Right hindlimb (tissue), 1 donor: ENCODE measurements around the gene HHAT.
"Not testable (repeated sequence)": the region's sequence is repeated elsewhere in the genome, so short reads cannot be mapped to it uniquely, and the experiment has no call there.

Source experiments
- DNase-seq: peaks from one replicate; pipeline ENCODE4 v3.0.0-alpha.2; 2018

The HHAT gene

DNA sequence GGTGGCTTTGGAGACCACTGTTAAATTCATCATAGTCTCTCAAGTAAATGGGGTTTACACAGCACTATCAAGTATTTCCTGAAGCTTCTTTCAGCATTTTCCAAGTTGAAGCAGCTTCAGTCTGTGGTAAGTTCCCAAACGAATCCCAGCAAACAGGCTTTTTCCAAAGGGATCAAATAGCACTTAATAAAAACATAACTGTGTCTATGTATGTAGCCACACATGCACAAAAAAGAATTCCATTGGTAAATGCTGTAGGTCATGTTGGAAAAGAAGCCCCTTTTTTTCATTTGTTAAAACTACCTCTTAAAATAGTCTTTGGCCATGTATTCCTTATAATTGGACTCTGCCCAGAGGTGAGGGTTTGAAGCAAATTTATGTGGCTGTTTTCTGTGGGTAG is 69.8 kb downstream of the HHAT start:
- no peak for DNase-seq

DNA sequence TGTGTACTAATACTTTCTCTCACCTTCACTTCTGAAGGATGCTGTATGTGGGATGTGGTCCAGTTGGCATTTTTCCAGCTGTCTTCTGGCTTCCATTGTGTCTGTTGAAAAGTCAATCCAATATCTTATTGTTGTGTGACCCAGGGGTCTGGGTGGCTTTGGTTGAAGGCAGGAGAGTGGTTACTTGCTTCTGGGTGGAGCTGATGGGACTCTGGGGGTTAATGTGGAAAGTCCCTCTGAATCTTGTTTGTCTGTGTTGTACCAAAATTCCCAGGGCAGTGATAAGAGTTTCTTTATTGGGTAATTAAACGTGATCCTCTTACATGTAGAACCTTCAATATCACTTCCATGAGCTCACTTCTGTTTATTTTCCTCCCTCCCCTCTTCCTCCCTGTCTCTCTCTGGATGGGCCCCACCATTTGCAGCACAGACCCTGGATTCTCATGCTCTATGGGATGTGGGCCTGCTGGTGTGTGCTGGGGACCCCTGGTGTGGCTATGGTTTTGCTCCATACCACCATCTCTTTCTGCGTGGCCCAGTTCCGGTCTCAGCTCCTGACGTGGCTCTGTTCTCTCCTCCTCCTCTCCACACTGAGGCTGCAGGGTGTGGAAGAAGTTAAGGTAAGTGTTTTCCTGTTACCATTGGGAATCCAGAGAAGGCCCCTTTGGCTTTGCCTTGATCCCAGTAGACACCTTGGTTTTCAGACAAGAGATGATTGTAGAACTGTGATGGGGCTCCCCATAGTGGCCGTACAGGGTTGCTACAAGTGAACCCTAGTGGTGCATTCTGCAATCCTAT is 71.5 kb downstream of the HHAT start:
- DNase-seq, result peak; percentile 56

DNA sequence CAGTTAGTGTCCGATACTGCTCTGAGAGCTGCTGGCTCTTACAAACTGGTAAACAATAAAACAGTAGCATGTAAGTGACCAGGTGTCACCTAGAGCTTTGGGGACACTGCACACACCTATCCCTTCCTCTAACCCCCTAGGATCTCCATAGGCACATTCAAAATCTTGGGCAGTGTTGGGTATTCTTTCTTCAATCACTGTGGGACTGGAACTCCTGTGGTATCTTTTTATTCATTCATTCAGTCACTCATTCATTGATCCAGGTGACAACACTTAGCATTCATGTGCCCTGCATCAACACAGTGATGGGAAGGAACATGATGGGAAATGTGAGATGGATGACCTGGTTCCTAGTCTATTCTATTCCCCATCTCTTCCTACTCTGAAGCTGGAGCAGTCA is 73.9 kb downstream of the HHAT start:
- no peak for DNase-seq

DNA sequence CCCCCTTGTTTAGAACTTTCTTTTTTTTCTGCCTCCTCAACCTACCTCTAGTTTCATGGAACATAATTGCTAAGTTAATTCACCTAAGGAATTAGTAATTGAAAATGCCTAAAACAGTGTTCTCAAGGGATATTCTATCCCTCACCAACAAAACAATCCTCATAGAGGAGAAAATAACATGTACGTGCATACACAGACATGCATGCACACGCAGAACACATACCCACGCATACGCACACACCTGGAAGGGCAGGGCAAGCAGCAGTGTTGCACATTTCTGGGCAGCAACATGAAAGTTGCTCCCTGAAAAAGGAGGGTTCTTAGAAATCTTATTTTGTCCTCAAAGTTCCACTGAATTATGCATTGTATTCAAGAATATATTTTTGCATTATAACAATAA is 76.6 kb downstream of the HHAT start:
- DNase-seq, result no peak

DNA sequence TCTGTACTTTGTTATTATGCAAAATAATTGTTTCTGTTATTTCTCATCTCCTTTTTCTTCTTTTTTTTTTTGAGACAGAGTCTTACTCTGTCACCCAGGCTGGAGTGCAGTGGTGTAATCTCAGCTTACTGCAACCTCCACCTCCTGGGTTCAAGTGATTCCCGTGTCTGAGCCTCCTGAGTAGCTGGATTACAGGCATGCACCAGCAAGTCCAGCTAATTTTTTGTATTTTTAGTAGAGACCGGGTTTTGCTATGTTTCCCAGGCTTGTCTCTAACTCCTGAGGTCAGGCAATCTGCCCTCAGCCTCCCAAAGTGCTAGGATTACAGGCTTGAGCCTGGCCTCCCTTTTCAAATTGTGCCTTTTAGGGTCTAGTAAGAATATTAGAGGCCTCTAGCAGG is 77.6 kb downstream of the HHAT start:
- not testable (repeated sequence) for DNase-seq

DNA sequence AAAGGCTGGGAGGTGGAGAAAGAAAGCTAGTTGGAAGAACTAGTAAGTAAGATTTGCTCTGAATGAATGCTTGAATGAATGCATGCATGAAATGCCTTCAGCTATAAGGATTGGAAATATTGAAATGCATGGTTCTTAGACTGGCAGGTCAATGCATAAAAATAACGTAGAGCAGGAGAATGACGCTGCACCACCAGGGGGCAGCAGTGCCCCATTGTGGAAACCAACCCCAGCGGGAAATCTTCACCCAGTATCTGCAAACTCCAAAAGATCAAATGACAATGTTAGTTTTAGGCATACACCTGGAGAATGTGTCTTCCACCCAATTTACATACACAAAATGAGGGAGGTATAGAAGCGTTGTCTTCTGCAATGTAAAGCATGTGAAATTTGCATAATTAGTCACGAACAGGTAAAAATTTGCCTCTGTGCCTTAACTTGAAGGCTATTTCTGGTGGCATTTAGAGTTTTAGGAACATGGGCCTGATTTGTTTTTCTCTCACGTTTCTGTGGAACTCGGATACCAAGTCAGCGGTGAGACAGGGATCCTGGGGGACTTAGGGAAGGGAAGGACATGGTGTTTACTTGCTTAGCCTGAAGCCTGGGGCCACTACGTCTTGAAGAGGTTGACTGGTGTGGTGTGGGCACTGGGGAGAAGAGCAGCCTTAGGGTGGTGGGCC is 78.6 kb downstream of the HHAT start:
- DNase-seq, result peak; percentile 74

DNA sequence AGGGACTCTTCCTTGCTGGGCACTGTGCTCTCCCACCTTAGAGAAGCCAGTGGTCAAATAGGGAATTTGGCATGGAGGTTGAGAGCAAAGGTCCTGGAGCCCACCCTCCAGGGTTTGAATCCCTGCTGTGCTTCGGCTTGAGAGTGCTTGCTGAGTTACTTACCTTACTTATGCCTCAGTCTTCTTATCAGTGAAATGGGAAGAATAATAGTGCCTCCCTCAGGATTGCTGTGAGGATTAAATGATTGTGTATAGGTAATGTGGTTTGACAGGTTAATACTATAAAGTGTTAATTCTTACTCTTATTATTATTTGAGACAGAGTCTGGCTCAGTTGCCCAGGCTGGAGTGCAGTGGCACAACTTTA is 79.2 kb downstream of the HHAT start:
- no peak for DNase-seq

DNA sequence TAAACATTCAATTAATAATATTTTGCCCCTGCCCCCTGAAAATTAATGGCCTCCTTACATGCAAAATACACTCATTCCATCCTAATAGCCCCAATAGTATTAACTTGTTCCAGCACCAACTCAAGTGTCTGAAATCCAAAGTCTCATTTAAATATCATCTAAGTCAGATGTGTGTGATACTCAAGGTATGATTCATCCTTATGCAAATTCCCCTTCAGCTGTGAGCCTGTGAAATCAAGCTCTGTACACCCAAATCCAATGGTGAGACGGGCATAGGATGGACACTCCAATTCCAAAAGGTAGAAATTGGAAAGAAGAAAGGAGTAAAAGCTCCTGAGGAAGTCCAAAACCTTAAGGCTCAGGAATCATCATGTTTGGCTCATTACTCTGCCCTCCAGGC is 83.5 kb downstream of the HHAT start:
- DNase-seq, result no peak

DNA sequence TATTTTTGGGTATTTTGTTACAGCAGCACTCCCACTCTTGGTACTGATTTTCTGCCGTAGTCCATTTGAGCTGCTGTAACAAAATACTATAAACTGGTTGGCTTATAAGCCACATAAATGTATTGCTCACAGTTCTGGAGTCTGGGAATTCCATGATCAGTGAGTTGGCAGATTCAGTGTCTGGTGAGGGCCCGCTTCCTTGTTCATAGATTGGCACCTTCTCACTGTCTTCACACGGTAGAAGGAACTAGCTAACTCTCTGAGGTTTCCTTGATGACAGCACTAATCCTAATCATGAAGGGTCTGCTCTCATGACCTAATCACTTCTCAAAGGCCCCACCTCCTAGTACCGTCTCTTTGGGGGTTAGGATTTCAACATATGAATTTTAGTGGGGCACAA is 85.2 kb downstream of the HHAT start:
- no peak for DNase-seq

DNA sequence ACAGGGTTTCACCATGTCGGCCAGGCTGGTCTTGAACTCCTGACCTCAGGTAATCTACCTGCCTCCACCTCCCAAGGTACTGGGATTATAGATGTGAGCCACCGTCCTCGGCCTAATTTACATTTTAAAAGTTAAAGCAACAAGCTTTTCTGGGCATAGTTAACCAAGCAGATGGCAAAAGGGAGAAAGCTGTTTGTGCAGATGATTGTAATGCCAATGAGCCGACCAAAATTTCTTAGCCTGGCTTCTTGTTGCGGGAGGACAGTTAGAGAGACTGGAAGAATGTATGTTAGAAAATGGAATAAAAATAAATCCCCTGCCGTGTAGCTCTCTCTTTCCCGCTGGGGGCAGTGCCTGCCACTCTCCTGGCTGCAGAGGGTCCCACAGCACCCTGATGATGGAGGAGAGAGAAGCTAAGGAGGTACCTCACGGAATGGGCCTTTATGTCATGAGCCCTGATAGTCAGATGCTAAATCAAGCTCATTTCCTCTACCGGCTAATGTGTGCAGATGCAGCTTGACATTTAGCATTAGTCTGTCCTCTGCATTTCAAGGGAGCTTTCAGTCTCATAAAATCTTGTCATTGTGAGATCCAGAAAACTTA is 87.2 kb downstream of the HHAT start:
- DNase-seq, result no peak

DNA sequence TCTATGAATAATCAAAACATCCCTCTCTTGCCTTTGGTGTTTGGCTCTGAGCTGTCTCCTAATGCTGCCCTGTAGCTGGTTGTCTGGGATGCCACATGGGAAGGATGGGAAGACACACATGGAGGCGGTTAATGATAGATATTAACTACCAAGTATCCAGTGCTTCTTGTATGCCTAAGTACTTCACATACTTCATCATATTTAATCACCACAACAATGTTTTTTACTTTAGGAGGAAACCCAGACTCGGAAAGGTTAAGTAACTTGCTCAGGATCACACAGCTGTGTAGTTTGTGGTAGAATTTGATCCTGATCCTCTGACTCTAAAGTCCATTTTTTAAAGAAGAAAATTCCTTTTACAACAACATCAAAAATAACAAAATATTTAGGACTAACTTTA is 88.0 kb downstream of the HHAT start:
- DNase-seq, result no peak

DNA sequence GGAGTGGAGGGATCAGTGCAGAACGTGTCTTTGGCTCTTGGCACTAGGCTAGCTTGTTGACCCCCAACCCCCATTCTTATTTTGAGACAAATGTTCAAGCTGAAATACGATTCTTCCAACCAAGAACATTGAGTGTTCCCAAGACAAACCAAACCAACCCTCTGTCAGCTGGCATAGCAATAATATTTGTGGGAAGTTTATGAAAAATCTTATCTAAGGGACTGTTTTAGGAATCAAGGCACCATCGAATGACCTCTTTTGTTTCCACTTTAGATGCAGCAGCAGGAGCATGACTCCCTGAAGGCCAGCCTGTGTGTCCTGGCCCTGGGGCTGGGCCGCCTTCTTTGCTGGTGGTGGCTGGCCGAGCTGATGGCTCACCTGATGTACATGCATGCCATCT is 89.2 kb downstream of the HHAT start:
- DNase-seq, result no peak

DNA sequence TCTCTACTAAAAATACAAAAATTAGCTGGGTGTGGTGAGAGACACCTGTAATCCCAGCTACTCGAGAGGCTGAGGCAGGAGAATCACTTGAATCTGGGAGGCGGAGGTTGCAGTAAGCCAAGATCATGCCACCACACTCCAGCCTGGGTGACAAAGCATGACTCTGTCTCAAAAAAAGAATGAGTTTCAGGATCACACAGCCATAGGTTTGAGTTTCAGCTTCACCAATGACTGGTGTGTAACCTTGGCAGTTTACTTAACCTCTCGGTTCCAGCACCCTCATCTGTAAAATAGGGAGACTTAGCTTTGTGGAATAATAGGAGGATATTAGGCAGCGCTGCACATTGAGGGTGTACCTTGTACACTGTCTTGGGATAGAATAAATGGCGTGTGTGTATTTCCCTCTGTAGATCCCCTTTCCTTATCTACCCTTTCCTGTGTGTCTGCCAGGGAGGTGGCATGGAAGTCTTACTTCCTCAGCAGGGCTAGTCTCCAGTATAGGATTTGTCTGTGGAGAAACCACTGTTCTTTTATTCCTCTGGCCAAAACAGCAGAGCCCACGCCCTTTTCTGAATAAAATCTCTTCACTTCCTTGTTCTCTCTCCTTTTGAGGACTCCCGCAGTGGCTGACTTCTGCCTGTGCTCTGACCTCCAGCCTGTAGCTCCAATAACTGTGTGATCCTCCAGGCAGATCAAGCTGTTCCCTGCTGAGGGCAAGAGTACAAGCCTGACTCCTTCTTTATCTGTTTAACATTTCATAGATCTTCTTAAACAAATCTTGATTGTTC is 90.4 kb downstream of the HHAT start:
- DNase-seq, result no peak

DNA sequence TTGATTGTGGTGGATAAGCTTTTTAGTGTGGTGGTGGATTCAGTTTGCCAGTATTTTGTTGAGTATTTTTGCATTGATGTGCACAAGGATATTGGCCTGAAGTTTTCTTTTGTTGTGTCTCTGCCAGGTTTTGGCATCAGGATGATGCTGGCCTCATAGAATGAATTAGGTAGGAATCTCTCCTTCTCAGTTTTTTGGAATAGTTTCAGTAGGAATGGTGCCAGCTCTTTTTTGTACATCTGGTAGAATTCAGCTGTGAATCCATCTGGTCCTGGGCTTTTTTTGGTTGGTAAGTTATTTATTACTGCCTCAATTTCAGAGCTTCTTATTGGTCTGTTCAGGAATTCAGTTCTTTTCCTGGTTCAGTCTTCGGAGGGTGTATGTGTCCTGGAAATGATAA is 98.0 kb downstream of the HHAT start:
- not testable (repeated sequence) for DNase-seq

DNA sequence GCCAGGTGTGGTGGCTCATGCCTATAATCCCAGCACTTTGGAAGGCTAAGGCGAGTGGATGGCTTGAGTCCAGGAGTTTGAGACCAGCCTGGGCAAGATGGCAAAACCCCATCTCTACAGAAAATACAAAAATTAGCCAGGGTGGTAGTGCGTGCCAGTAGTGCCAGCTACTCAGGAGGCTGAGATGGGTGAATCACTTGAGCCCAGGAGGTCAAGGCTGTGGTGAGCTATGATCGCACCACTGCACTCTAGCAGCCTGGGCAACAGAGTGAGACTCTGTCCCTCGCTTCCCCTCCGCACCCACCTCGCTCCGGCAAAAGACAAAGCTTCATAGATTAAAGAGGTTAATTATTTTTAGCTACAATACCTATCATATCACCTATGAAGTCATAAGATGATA is 100.0 kb downstream of the HHAT start:
- DNase-seq, result no peak

DNA sequence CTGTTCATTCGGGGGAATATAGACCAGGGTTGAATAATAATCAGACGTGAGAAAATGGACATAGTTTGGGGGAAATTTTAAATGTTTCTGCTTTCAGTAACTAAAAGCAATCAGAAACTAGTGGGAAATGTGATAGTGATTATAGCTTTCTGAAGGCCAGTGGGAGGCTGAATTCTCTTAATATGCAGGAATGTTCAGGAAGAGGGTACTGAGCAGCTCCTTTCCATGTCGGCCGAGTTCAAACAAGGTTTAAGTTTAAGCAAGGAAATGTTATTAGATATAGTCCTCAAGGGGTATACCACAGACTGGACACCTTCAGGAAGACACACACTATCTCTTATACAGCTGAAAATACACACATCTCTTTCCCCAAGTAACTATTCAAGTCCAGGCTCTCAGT is 105.5 kb downstream of the HHAT start:
- no peak for DNase-seq

DNA sequence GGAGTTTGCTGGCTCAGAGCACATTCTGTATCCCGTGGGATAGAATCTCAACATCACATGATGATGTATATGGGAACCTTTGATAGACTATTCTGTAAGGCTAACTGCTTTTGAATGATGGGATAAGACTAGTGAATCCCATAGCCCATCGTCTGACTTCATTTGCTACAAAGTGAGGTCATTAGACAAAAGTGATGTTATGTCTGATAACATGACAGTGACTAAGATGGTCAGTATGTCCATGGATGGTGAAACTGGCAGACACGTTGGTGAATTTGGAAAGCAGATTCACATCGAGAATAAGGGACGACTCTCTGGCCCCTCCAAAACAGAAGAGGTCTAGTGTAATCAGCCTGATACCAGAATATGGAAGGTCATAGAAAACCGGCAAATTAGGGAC is 108.4 kb downstream of the HHAT start:
- DNase-seq, result no peak

DNA sequence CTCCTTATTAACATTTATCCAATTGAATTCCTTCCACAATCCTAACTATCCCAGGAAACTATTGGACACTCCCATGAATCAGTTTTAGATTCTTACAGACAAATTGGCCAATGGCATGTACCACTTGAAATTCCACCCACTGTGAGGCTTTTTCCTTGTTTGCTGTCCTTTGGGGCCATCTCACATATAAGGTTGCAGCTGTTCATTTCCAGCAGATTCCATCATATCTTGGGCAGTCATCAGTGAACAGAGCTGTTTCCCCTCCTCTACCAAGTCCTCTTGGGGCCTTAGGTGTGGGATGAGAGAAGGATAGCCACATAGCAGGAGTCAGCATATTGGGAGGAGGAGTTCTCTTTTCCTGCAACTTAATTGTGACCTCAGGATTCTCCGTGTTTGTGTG is 109.1 kb downstream of the HHAT start:
- DNase-seq, result no peak

DNA sequence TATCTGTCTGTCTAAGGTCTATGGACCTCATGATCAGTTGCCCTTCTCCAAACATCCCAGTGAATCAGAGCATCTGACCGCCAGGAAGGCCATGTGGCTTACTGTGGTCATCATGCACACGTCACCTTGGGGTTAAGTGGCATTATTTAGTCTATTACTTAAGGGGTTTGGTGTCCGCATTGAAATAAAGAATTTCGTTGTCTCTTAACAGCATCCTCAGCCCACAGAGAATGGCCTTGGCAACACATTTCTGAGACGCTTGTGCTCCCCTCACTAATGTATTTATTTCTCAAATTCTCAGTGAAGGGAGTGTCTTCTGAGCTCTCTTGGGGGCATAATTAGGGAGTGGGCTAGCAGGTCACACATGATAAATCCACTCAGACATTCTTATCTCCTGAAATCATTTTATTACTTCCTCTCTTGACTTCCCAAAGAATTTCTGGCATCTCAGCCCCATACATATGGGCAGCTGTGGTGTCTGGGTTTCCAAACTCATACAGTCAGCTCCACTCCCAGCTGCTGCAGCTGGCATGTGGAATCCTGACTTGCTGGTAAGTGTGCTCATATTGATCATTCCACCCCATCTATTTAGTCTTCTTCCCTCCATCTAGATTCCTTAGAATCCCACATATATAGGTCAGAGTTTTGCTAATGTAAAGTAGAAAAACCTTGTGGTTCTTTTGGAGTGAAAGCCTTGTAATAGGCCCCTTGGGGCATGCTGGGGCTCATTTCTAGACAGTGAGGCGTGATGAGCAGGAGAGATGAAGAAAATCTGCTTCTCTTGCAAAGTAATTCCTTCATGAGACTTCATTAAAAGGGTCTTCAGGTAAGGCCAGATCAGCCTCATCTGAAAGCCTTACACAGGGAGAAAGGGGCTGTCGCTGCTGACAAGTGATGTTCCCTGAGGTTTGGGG is 110.5 kb downstream of the HHAT start:
- DNase-seq, result peak; percentile 77

DNA sequence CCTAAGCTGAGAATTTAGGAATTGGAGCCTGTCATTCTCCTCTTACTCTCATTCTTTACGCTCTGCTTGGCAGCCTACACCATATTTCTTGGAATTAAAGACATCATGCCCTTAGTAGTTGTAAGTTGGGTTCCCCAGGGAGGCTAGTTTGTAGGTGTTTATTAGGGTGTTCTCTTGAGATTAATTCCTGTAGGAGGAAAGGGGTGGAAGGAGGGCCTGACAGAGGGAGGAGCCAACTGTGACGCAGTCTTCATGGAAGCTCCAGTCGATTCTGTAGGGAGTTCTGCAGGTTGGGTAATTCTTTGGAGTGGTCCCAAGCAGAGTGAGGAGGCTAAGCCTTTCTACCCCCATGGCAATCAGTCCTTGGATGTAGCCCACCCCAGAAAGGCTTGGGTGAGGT is 111.4 kb downstream of the HHAT start:
- DNase-seq, result no peak

DNA sequence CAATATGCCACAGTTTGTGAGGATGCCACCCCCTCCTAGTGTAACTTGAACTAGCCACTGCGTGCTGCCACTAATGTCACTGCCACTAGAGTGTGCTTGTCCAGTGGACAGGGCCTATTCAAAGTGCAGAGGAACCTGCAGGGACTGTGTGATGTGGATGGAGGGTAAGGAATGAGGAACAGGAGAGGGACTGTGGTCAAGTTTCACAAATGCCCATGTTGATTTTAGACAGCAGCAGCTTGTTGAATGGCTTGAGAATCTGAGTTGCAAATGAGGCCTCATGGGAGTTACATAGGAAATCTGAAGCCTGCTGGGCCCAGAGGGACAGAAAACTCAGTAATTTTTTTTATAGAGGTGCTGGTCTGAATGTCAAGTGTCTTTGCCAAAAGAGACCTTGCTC is 112.3 kb downstream of the HHAT start:
- DNase-seq, result no peak

DNA sequence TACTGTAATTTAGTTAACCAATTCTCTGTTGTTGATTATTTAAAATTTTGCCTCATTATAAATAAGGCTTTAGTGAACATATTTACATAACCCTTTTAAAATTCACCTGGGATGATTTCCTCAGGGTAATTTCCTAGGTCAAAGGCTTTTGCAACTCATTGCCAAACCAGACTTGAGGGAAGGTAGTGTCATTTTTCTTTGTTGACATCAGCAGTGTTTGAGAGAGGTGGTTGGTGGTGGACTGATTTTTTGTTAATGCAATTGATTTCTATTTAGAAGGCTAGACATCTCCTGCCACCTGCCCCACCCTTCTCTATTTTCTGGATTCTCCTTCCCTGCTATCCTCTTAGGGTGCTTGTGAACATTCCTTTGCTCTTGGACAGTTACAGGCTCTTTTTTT is 116.8 kb downstream of the HHAT start:
- DNase-seq, result no peak

DNA sequence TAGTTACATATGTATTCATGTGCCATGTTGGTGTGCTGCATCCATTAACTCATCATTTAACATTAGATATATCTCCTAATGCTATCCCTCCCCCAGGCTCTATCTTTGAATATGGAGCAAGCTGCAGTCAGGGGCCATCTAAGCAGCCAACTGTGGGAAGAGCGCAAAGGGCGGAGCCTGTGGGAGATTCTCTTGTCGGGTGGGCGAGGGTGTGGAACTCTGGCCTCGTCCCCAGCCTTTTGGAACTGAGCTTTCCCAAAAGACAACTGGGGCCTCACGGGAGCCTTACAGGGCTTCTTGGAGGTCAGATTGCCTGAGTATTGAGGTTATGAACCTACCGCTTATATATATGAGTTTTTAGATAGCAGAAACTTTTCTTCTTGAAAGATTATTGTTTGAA is 117.2 kb downstream of the HHAT start:
- no peak for DNase-seq
